Measurements from ENCODE around the gene METTL13.

The METTL13 gene, protein sequence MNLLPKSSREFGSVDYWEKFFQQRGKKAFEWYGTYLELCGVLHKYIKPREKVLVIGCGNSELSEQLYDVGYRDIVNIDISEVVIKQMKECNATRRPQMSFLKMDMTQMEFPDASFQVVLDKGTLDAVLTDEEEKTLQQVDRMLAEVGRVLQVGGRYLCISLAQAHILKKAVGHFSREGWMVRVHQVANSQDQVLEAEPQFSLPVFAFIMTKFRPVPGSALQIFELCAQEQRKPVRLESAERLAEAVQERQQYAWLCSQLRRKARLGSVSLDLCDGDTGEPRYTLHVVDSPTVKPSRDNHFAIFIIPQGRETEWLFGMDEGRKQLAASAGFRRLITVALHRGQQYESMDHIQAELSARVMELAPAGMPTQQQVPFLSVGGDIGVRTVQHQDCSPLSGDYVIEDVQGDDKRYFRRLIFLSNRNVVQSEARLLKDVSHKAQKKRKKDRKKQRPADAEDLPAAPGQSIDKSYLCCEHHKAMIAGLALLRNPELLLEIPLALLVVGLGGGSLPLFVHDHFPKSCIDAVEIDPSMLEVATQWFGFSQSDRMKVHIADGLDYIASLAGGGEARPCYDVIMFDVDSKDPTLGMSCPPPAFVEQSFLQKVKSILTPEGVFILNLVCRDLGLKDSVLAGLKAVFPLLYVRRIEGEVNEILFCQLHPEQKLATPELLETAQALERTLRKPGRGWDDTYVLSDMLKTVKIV

DNA sequence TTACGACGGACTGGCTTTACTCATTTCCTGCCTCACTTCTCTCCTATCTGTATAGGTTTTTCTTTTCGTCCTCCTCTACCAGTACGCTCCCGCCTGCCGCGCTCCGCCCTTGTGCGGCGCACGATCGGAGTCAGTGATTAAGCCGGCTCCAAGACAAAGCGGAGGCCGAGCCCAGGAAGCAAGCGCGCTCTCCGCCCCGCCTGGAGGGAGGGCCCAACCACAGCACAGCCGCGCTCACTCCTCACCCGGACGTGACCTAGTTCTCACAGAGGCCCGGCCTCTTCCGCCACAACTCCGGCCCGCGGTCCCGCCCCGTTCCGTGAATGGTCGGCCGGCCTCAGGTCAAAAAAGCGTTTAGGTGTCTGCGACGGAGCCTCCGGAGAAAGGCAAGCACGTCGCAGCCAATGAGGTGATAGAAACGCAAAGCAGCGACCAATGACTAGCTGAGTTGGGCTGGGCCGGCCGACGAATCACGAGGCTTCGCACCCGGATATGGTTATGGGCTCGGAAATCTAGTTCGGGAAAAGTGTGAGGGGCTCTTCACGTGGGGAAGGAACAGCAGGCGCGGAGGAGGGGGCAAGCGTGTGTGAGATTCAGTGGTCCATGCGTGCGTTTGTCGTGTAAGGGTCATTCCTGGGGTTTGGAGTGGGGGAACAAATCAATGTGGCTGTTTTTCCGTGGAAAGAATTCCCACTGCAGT, at the start of gene METTL13:
Gene METTL13 (plus strand): TSS at position 485 of the 700 bp plus-strand sequence. CDS start 308 bp downstream, outside the sequence.
- DNase-seq: peak; percentile 97

DNA sequence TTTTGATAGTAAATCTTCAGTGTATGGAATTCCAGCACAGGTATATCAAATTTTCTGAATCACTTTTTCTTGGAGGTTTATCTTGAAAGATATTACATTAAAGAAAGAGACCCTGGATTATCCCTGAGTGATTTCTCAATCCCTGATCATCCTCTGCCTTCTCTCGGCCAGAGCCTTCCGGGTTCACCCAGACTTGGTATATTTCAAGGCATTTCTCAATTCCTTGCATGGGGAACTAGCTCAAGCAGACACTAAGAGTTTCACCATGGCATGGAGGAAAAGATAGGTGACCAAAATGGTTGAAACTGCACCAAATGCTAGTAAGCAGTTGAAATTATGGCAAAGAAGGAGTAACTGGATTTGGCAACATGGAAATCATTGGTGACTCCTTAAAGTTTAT, 45.3 kb upstream of the METTL13 start:
- no peak for DNase-seq

DNA sequence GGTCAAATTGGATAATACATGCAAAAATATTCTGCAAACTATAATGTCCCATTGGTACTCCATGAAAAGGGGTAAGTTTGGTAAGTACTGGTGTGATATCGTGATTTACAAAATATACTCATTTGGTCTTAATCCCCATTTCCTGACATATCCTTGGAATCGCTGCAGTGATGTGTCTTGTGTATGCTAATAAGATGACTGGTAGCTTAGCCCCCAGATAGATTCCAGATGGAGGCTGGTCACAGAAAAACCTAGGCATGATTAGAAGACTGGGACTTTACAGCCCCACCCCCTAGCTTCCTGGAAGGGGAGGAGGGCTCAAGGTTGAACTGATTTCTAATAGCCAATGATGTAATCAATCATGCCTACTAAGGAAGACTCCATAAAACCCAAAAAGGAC, 42.5 kb upstream of the METTL13 start:
- no peak for DNase-seq

DNA sequence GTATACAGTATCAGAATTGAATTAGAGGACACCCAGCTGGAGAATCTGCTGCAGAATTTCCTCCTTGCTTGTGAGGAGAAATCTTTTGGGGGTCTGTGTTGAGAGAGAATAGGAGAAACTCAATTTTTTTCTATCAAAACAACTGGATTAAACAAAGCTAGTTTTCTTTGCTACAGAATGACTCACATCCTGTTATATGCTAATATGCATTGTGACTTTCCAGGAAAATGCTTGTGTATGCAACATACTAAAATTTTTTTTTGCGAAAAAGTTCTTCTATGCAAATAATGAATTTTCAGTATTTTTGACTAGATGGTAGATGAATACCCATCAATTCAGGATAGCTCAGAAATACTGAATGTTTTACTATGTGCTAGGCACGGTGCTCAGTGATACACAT, 41.8 kb upstream of the METTL13 start:
- DNase-seq: no peak

DNA sequence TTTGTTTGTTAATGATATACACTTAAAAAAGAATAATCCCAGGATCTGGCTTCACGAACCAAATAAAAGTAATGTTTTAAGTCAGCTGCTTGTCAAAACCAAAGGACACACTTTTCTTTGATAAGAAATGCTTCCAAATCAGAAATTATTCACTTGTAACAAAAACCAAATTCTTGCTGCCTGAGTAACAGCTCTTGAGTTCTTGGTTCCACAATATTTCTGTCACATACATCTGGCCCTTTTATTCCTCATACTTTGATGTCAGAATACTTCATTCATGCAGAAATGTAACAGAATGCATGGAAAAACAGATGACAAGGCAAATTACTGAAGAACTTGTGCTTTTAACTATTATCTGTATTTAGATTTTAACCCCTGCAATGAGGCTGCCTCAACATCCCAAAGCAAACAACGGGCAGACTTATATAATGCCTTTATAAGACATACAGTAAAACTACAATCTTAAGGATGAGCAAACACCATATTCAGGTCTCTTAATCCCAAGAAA, 41.0 kb upstream of the METTL13 start:
- no peak for DNase-seq

DNA sequence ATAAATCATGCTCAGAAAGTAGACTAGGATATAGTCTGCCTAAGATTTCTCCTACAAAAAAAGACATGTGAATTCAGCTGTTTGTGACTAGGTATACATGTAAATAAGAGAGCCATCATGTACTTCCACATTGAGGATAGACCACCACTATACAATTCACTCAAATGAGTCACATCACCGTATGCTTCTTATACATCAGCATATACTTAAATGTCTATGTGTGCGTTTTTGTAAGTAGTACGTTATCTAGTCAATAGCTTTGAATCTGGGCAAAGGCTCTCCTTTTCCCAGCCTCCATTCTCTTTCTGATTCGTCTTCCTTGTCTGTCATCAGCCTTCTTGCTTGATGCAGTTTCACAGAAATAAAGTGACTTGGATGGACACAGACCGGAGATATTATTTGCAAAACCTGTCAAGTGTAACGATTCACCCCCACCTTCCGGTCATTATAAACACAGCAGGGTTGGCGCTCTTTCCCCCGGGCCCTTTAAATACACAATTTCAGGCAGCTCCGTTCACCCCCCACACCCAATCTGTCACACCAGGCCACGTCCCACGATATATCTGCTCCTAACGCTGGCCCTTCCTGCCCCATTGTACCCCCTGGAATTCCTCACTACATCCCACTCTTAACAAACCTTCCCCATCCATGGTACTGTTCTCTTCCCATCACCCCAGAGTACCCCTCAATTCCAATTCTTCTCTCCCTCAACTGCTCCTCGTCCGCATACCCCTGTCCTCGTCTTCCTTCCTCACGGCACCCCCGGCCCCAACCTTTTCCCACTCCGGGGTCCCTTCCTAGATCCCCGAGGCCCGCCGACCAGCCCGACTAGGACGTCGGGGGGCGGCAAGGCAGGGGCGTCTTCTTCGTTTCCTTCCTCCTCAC, 40.2 kb upstream of the METTL13 start:
- no peak for DNase-seq

DNA sequence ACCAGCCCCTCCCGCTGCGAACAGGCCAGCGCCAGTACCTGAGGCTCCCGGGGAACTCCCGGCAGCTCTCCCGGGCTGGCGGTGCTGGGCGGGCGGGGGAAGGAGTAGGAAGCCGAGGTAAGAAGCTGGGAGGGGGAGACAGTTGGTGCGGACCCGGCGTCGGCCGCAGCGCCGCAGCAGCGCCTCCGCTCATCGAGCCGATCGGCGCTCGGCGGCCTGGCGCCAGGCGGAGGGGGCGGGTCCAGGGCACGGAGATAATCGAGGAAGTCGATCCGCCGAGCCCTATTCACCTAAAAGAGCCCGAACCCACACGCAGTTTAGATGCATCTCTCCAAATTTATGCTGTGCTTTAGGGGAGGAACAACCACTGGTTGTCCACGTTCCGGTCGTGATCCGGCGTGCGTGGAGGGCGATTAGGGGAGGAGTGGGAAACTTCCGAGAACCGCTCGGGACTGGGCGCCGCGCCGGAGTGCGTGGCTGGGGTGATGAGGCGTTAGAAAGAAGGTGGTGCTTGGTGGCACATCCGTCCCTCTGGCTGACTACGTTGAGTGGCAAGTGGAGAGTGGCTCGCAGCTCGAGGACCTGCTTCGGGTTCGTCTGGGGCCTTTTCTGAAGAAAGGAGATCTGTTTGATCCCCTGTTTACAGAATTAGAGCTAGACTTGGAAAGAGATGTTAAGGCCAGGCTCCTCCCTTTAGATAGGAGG, 39.4 kb upstream of the METTL13 start, which contains the start of gene VAMP4:
Gene VAMP4 (minus strand): TSS at position 194 of the 705 bp plus-strand sequence. CDS start 3,651 bp downstream, outside the sequence.
- peak; percentile 43 for DNase-seq

DNA sequence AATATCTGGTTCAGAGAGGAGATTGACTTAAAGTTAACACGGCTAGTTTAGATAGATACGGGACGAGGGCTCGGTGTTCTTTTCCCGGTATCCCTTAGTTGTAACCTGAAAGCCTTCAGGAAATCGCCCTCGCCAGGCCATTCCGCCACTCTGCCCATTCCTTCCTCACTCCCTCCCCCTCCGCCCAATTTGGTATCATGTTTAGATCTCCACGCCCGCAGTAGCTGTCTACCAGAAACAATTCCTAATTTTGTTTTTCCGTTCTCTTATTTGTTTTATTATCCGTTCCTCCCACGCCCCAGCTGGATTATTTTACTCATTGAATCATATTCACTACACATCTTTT, 38.9 kb upstream of the METTL13 start:
- DNase-seq: no peak

DNA sequence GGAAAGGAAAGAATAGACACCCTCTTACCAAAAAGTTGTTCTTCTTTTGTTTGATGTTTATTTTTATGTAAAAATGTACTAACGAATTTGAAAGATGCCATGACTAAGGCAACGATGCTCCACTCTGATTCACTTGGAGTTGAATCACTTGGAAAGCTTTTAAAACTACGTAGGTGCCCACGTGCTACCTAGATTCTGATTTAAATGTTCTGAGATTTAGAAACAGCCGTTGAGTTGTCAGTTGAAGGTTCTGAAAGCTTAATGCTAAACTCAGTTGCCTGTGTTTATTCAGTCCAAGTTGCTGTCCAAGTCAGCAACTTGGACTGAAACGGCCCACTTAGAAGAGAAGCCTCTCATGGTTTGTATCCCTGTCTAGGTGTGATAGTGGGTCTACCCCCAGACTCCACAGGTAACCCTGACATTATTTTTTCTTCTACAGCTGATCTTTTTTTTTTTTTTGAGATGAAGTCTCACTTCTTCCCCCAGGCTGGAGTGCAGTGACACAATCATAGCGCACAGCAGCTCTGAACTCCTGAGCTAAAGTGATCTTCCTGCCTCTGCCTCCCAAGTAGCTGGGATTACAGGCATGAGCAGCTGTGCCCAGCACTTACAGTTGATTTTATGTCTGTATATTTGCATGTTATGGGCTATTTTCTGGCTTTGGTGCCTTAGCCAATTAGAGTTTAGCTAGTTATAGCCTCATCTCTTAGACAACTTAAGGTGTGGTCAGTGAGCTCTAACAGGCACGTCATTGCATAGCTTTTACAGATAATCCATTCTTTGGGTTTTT, 38.2 kb upstream of the METTL13 start:
- no peak for DNase-seq

DNA sequence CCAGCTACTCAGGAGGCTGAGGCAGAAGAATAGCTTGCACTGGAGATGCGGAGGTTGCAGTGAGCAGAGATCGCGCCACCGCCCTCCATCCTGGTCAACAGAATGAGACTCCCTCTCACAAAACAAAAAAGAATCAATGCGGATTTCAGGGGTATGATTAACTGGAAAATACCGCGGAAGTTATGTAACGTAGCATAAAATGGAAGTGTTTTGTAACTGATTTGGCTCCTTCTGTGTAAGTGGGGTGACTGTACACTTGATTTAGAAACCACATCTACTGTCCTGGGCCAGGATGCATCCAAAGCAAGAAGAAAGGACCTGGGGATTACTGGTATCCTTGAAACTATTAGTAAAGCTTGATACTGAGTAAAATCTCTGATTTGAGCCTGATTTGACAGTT, 36.5 kb upstream of the METTL13 start:
- no peak for DNase-seq

DNA sequence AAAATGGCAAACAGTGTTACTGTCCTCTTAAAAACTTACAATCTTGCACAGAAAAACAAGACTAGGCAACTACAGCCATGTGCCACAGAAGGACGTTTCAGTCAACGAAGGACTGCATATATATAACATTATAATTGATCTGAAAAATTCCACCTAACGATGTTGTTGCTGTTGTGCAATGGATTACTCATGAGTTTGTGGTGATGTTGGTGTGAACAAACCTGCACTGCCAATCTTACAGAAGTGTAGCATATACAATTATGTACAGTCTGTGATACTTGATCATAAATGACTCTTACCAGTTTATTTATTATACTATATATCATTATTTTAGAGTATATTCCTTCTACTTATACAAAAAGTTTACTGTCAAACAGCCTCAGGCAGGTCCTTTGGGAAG, 32.8 kb upstream of the METTL13 start:
- DNase-seq: no peak

DNA sequence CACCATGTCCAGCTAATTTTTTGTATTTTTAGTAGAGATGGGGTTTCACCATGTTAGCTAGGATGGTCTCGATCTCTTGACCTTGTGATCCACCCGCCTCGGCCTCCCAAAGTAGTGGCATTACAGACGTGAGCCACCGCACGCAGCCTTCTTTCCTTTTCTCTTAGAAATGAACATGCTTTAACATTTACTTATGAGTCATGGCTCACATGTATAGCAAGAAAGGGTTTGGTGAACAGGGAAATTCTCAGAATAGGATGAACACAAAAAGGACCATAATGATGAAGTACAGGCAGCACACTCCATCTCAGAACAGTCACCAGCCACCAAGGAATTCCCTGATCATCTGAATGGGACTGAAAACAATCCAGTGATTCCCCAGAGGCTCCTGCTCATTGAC, 30.2 kb upstream of the METTL13 start:
- no peak for DNase-seq

DNA sequence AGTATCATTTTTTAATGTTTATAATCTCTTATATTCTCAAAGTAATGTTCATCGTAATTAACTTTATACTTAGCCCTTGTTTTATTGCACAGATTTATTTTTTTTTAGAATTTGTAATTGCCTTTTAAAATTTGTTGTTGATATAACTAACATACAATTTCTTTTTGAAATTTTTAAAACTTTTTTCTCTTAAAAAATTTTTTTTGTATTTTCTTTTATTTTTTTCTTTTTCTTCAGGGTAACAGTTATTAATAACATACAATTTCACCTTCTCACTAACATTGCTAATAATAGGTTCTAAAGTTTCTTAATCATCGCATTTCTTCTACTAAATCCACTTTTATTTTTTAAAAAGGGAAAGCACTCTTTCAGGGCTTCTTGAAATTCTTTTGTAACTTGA, 28.3 kb upstream of the METTL13 start:
- no peak for DNase-seq

DNA sequence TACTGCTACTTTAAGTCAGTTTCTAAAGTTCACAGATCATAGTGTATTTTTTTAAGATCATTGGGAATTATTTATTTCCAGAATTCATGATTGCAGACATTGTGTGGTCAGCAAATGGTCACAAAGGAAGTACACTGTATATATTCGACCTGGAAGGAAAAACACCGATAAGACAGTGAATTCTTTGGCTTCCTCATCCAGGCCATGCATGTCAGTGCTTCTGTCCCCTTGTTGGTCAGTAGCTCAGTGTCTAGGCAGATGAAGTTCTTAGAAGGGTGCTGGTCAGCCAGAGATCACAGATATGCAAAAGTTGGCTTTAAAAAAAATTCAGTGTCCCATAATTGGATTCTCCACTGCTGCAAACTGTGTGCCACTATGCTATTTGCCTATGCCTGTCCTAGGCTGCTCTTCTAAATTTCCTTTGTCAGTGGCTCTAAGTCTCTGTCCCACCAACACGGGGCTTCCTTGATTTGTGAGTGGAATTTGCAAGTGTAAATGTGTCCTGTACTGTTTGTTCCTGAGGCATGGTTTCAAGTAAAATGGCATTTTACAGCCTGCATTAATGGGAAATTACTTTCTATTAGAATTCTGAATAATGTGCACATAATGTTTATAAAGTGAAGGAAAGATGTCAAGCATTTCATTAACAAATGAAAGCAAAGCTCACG, 27.6 kb upstream of the METTL13 start:
- no peak for DNase-seq

DNA sequence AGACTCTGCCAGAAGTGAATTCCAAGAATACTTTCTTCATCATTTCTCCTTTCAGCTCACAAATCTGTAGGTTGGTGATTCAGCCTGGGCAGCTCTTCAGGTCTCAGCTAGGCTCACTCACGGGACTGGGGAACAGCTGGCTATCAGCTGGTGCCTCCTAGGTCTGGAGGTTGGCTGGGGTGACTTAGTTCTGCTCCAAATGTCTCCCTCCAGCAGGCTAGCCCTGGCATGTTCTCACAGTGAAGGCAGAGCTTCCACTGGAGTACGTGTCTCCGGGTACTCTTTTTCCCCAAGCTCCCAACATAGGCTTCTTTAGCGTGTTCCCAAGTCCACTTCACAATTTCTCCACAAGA, 27.1 kb upstream of the METTL13 start:
- no peak for DNase-seq

DNA sequence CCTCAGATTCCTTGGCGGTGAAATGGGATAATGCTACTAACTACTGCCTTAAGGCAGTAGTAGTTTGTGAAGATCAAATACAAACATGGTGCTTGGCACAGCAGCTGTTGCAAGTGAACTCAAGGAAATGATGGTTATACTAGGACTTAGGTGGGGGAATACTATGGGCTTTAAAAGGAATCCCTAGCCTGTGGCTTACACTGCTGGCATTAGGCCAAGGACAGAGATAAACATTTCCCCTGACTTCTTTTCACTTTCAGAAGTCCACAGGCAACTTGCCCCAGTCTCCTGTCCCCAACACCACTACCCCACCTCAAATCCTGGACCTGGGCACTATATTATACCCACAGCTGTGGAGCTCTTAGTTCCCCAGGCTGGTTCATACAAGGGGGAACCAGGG, 26.5 kb upstream of the METTL13 start:
- DNase-seq: no peak

DNA sequence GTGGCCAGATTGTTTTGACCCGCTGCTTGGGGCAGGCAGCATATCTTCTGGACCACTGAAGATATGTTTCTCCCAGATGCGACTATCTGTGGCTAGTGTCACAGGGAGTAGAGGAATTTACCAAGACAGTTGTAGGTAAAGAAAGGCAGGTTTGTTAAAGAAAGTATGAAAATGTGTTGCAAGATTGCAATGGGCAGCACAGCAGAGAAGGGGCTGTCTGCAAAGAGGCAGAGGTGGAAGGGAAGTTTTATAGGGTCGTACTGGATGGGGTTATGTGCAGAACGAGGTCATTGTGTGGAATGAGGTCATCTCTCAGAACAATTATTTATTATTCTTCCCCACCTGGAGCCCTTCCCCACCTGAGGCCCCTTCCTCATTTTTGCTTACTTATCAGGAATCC, 24.6 kb upstream of the METTL13 start:
- no peak for DNase-seq

DNA sequence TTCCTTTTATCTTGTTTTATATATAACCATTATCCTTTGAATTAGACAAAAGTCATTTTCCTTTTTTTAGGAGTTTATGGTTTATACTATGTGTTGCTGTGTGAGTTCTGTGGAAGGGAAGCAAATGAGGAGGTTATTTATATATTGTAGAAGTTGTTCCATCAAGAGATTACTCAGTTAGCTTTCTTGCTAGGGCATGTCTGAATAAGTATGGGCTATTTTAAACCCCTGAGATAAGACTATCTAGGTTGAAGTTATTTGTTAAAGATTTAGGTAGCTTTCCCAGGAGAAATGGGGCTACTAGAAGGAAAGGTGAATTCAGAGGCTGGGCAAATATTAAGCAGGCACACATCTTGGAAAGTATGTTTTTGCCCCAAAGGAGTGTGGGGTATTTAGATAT, 23.4 kb upstream of the METTL13 start:
- no peak for DNase-seq

DNA sequence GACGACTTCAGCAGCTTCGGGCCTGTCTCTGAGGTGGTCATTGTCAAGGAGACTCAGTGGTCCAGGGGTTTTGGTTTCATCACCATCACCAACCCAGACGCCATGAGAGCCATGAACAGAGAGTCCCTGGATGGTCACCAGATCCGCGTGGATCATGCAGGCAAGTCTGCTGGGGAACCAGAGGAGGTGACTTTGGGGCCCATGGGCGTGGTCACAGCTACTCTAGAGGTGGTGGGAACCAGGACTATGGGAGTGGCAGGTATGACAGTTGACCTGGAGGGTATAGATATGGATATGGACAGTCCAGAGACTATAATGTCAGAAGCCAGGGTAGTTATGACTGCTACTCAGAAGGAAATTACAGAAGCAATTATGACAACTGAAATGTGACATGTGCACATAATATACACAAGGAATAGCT, 19.3 kb upstream of the METTL13 start:
- no peak for DNase-seq

DNA sequence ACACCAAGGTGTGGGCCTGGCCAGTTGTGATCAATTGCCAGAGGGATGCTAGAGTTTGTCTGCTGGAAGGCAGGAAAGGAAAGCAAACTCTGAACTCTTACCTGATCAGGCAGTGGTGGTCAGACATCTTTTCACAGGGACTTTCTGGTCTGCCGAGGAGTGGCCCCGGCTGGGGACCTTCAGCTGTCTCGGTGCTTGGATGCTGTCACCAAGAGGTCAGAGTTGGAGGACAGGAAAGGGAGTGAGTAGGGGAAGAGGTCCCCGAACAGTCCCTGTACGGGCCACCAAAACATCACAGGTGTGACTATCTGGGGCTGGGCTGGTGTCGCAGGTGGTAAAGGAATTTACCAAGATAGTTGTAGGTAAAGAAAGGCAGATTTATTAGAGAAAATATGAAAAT, 17.7 kb upstream of the METTL13 start:
- no peak for DNase-seq

DNA sequence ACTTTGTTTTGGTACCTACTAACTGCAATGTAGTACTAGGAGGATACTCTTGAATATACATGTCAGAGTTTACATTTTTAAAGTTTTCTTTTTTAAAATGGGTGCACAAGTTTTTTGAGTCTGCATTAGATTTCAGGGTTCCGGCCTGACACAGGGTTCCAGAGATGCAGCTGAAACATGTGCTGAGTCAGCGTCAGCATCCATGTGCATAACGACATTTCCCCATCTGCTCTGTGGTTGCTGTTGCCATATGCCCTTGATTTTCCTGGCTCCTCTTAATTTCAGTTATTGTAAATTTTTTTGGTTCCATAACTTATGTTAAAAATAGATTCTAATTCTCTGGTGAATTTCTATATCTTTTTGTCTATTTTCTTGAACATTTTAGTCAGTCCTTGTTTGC, 12.3 kb upstream of the METTL13 start:
- no peak for DNase-seq
